22Rv1 (cell line): ENCODE results near the gene AHCYL1.

Experiments used
- H3K27ac ChIP-seq: fragments of 450-650 bp; 2 replicates; pipeline ENCODE4 v1.5.1; 2017
- ZFX ChIP-seq: fragments of 450-650 bp; IDR thresholded peaks from 2 replicates; pipeline ENCODE4 v1.6.1; 2017; ENCODE audit warnings: antibody characterized with exemption, borderline replicate concordance
- TF ChIP-seq, protein P1 (sequence below): fragments of 450-650 bp; IDR thresholded peaks from 2 replicates; pipeline ENCODE4 v1.5.1; 2017; ENCODE audit warnings: mild to moderate bottlenecking

Gene AHCYL1

DNA sequence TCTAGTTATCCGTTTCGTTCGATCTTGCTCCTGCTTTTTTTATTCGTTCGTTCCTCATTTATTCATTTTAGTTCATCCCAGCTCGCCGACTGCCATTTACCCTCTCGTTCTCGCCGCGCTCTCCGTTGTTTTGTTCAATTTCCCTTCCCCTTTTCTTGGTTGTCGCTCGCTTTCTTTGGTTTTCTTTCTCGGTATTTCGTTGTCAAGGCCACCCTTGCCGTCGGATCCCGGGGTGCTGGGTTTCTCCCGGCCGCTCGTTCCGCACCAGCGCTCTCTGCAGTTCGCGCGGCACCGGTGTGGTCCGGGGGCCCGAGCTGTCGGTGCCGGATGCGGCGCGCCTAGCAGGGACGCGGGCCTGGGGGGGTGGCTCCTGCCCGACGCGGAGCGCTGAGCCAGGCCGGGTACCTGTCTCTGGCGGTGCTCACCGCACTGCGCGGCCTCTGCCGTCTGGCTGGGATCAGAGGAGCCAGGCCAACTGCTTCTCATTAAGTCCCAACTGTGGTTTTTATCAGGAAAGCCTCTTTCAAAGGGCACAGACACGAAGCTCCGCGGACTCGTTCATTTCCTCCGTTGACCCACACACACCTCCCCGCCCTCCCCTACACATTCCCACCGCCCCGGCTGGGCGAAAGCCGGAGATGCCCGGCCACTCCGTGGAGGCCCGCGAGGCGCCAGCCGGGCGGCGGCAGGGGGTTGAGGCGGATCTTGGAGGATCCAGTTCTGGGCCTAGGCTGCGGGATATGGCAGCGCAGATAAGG lies 84.3 kb downstream of the AHCYL1 start:
- TF ChIP-seq, protein P1, sequence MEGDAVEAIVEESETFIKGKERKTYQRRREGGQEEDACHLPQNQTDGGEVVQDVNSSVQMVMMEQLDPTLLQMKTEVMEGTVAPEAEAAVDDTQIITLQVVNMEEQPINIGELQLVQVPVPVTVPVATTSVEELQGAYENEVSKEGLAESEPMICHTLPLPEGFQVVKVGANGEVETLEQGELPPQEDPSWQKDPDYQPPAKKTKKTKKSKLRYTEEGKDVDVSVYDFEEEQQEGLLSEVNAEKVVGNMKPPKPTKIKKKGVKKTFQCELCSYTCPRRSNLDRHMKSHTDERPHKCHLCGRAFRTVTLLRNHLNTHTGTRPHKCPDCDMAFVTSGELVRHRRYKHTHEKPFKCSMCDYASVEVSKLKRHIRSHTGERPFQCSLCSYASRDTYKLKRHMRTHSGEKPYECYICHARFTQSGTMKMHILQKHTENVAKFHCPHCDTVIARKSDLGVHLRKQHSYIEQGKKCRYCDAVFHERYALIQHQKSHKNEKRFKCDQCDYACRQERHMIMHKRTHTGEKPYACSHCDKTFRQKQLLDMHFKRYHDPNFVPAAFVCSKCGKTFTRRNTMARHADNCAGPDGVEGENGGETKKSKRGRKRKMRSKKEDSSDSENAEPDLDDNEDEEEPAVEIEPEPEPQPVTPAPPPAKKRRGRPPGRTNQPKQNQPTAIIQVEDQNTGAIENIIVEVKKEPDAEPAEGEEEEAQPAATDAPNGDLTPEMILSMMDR: no peak
- TF ChIP-seq ZFX: no peak
- H3K27ac ChIP-seq: no peak overlapping the region

DNA sequence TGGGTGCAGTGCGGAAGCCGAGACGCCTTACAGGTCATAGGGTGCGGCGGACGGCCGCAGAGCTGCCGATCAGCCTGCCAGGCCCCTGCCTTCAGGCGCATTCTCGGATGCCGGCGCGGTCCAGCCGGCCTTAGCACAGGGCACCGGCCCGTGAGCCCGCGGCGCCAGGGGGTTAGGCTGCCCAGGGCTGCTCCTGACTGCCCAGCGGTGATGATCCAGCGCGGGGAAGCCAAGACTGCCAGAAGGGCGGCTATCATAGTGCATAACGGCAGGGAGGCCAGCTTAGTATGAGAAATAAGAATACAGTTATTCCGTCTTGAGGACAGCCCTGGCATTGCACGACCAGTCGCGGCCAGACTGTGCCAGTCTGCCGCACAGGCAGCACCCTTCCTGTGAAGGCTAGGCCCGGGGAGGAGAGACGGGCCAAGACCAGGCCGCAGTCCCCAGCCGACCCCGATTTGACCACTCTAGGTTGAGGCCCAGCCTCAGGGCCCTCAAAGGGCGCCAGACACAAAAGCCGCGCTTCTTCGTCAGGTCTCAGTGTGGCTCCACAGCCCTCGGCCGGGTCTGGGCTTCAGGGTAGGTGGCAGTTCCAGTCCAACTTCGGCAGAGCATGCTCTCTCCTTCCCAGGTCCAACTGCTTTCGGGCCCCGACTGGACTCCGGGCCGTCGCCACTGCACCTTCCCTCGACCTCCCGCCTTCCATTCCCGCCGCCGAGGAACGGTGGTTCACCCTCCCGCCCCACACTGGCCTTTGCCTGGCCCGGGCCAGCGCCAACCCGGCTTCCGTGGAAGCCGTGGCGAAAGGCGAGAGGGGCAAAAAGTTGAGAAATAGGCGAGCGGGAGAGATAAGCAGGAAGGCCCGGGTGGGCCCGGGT lies 85.1 kb downstream of the AHCYL1 start:
- TF ChIP-seq, protein P1: no peak
- no peak for TF ChIP-seq ZFX
- no peak overlapping the region for H3K27ac ChIP-seq

DNA sequence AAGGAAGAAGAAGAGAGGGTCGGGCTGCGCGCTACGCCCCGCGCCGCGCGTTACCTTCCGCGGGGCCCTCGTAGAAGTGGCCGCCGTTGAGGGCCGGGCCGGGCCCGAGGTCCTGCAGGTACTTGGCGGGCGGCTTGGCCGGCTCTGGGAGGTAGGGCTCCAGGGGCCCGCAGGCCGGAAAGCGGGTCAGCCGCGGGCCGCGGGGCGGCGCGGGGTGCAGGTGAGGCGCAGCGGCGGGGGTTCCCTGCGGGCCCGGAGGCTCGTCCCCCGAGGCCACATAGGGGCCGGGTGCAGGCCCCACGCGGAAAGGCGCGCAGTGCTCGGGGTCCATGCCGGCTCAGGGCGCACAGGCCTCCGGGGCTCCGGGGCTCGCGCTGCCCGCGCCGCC lies 85.7 kb downstream of the AHCYL1 start:
- TF ChIP-seq, protein P1: no peak
- TF ChIP-seq ZFX: no peak
- H3K27ac ChIP-seq: no peak overlapping the region

DNA sequence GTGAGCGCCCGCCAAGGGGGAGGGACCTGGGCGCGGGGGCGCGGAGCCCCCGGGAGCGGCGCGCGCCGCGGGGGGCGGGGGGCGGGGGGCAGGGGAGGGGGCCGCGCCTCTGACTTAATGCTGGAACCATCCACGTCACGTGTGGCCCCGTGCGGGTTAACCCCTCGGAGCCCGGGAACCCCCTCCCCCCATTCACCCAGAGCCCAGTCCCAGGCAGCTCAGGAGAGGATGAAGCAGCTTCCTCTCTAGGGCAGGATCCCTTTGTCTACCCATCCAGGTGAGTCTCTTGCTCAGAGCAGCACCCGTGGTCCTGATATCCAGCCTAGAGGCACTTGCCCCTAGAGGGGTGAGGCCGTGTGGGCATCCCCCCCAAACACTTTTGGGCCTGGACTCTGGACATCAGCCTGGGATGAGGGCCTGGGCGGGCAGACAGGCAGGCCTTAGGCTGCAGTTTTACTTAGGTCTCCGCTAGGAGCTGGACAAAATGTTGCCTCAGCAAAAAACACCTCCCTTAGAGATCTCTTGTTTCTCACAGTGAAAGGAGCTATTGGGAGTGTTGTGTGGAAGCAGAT lies 86.2 kb downstream of the AHCYL1 start, which contains the start of gene ALX3:
ALX3 (minus strand) TSS at position 2 of the 572 bp plus-strand sequence. CDS start 60 bp downstream, outside the sequence.
- no peak within 1 kb of the TSS for H3K27ac ChIP-seq
- TF ChIP-seq, protein P1: no peak
- TF ChIP-seq ZFX: no peak
